SK-N-SH (cell line): ENCODE measurements around the gene TMEM144.

ENCODE experiments used
- CTCF ChIP-seq: fragments of 200-600 bp; sonication (generic); IDR thresholded peaks from 2 replicates; pipeline ENCODE4 v1.6.1; 2017; ENCODE audit warnings: antibody characterized with exemption, mild to moderate bottlenecking, moderate library complexity
- JUND ChIP-seq: IDR thresholded peaks from 2 replicates; pipeline ENCODE4 v1.4.0; 2012
- MAX ChIP-seq: IDR thresholded peaks from 2 replicates; pipeline ENCODE4 v1.4.0; 2012; ENCODE audit warnings: low read depth
- POLR2AphosphoS5 ChIP-seq: IDR thresholded peaks from 2 replicates; pipeline ENCODE4 v1.6.1; 2012; ENCODE audit warnings: low read depth, low read length
- RXRA ChIP-seq: IDR thresholded peaks from 2 replicates; pipeline ENCODE4 v1.4.0; 2012; ENCODE audit warnings: low read depth, mild to moderate bottlenecking, borderline replicate concordance
- SIN3A ChIP-seq: IDR thresholded peaks from 2 replicates; pipeline ENCODE4 v1.6.1; 2012; ENCODE audit warnings: low read depth, mild to moderate bottlenecking, low read length, moderate library complexity, borderline replicate concordance
- TAF1 ChIP-seq: IDR thresholded peaks from 2 replicates; pipeline ENCODE4 v1.6.1; 2012; ENCODE audit warnings: low read depth, mild to moderate bottlenecking, low read length, moderate library complexity, borderline replicate concordance

DNA sequence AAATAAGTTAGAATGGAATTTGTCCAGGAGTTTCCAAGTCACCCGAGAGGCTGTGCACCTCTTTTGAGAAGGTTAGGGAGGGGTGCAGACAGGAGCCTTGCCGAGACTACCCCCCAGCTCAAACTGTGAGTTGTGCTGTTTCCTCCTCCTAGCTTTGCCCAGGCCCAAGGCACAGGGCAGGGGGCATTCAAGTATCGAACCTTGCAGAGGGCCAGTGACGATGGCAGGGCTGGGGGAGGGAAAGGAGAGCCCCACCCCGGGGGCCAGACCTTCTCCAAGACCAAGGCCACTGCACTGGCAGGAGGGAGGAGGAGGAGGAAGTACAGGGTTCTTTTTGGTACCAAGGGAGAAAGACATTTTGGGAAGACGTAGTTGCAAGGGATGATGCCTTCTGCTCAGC, 80.6 kb downstream of the TMEM144 start:
- TF ChIP-seq CTCF: no peak
- TF ChIP-seq MAX: no peak
- no peak for TF ChIP-seq RXRA
- TF ChIP-seq JUND: no peak
- no peak for TF ChIP-seq POLR2AphosphoS5
- no peak for TF ChIP-seq SIN3A
- no peak for TF ChIP-seq TAF1
